ENCODE measurements around the gene CNTNAP1. TPM values are rescaled to one million over a fixed set of nuclear protein-coding genes. Genes with fewer than 3 reads are reported as not detected.

Gene CNTNAP1
- total and polyA plus RNA-seq, 8 donors, result 0.76 to 13.3 (median 7.6) TPM

DNA sequence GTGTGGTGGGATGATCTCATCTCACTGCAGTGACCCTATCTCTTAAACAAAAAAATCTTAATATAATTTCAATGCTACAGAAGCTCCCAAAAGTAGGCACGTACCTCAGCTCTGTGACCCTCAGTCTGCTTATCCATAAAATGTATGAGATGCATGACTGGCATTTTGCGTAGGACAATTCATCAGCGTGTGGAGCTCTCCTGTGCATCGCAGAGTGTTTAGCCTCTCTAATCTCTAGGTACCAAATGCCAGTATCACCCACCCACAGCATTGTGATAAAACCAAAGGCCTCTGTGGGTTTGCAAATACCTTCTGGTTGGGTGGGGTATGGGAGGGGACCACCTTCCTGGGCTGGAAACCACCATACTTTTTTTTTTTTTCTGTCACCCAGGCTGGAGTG lies 42.2 kb upstream of the CNTNAP1 start:
- WGBS, 5 donors, result 79 to 89% (median 81%) methylated on average over 4 of the region's 4 CpGs
- TF ChIP-seq POLR2A (IDR thresholded peaks at IDR 0.05) (no peak), EP300 (IDR thresholded peaks at IDR 0.05) (no peak), POLR2AphosphoS5 (IDR thresholded peaks at IDR 0.05) (no peak)
- TF ChIP-seq, protein P1, sequence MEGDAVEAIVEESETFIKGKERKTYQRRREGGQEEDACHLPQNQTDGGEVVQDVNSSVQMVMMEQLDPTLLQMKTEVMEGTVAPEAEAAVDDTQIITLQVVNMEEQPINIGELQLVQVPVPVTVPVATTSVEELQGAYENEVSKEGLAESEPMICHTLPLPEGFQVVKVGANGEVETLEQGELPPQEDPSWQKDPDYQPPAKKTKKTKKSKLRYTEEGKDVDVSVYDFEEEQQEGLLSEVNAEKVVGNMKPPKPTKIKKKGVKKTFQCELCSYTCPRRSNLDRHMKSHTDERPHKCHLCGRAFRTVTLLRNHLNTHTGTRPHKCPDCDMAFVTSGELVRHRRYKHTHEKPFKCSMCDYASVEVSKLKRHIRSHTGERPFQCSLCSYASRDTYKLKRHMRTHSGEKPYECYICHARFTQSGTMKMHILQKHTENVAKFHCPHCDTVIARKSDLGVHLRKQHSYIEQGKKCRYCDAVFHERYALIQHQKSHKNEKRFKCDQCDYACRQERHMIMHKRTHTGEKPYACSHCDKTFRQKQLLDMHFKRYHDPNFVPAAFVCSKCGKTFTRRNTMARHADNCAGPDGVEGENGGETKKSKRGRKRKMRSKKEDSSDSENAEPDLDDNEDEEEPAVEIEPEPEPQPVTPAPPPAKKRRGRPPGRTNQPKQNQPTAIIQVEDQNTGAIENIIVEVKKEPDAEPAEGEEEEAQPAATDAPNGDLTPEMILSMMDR (IDR thresholded peaks at IDR 0.05), result no peak
- Histone ChIP-seq H3K4me1 (no peaks in the 10 kb centered on the region), H3K36me3 (no peaks in the 10 kb centered on the region), H3K4me3 (no peak overlapping the region), H3K27ac (no peak overlapping the region), H3K9me3 (no peaks in the 10 kb centered on the region), H3K27me3 (no peaks in the 10 kb centered on the region)
- no peak for DNase-seq
- intact Hi-C loops (cut with DNase I; ENCODE audit: low total_unique reads), result no loop called here

DNA sequence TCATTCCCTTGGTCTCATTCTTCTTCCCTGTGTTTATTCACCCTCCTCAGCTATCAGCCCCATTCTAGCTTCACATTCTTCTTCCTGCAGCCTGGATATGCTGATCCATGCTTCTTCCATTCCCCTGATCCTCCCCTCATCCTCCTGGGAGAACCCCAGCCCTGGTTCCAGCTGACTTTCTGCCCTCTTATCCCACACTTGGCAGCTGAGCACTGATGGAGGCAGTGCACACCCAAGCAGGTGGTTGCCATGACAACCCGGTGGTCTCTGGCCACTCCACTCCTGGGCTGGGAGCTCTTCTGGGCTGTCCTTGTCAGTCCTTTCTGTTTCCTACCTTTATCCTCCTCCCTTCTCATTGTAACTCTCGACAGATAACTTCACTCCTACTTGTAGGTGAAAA lies 40.0 kb upstream of the CNTNAP1 start:
- no peak for DNase-seq

DNA sequence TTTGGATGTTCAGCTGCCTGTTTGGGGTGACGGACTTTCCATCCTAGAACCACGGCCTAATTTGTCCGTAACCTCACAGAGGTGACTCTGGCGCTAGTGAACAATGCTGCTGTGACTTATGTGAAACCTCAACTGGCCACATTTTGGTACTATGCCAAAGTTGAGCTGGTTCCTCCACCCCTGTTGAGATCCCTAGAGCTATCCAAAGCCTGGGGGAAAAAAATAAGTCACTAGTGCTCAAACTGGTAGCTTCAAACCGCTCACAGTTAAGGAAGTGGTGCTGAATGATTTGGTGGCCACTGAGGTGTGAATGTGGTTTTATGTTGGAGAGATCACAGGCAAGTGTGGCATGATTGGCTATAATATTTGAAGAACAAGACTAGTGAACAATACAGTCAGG lies 34.6 kb upstream of the CNTNAP1 start:
- intact Hi-C loops (cut with DNase I; ENCODE audit: low total_unique reads), result no loop called here
- H3K9me3 ChIP-seq, result no peaks in the 10 kb centered on the region
- no peak overlapping the region for H3K4me3 ChIP-seq
- H3K27me3 ChIP-seq, result no peaks in the 10 kb centered on the region
- no peak for DNase-seq
- H3K36me3 ChIP-seq, result no peaks in the 10 kb centered on the region
- TF ChIP-seq, protein P1 (IDR thresholded peaks at IDR 0.05), result no peak
- TF ChIP-seq POLR2AphosphoS5 (IDR thresholded peaks at IDR 0.05), result no peak
- no peak for TF ChIP-seq EP300 (IDR thresholded peaks at IDR 0.05)
- no peak for TF ChIP-seq POLR2A (IDR thresholded peaks at IDR 0.05)
- WGBS, 5 donors, result 70 to 82% (median 73%) methylated on average over 5 of the region's 5 CpGs
- no peak overlapping the region for H3K27ac ChIP-seq
- no peaks in the 10 kb centered on the region for H3K4me1 ChIP-seq

More for the DNA sequence above, 40.0 kb upstream of the CNTNAP1 start:
- no peak overlapping the region for H3K27ac ChIP-seq
- no peak overlapping the region for H3K4me3 ChIP-seq
- no peaks in the 10 kb centered on the region for H3K36me3 ChIP-seq
- no peaks in the 10 kb centered on the region for H3K27me3 ChIP-seq
- intact Hi-C loops (cut with DNase I; ENCODE audit: low total_unique reads), result no loop called here
- TF ChIP-seq POLR2AphosphoS5 (IDR thresholded peaks at IDR 0.05), result no peak
- TF ChIP-seq POLR2A (IDR thresholded peaks at IDR 0.05), result no peak
- TF ChIP-seq, protein P1 (IDR thresholded peaks at IDR 0.05), result no peak
- TF ChIP-seq EP300 (IDR thresholded peaks at IDR 0.05), result no peak
- 26 to 51% (median 39%) methylated on average over 2 of the region's 2 CpGs for WGBS, 5 donors
- H3K4me1 ChIP-seq, result no peaks in the 10 kb centered on the region
- H3K9me3 ChIP-seq, result no peaks in the 10 kb centered on the region

DNA sequence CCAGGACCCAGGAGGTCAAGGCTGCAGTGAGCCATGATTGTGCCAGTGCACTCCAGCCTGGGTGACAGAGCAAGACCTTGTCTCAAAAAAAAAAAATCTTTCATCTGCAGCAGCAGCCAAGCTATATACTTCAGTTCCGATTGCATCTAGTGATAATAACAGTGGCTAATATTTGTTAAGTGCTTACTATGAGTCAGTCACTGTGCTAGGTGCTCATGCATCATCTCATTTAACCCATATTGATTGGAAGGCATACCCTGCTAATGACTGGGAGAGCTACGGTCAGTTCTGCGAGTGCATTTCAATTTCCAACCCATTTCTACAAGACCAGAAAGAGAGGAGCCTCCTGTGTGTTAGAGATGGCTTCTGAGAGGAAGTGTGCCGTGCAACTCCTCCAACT lies 30.9 kb upstream of the CNTNAP1 start:
- 69 to 79% (median 74%) methylated on average over 4 of the region's 4 CpGs for WGBS, 5 donors
- TF ChIP-seq POLR2A (IDR thresholded peaks at IDR 0.05), result no peak
- TF ChIP-seq EP300 (IDR thresholded peaks at IDR 0.05), result no peak
- TF ChIP-seq POLR2AphosphoS5 (IDR thresholded peaks at IDR 0.05), result no peak
- TF ChIP-seq, protein P1 (IDR thresholded peaks at IDR 0.05), result no peak

More for the DNA sequence above, 30.9 kb upstream of the CNTNAP1 start:
- Histone ChIP-seq H3K27me3 (peaks cover 0 to 4% (median 0%) of the 10 kb centered on the region in 3 donors), H3K4me1 (peaks cover 0 to 19% (median 11%) of the 10 kb centered on the region in 4 donors), H3K4me3 (no peak overlapping the region), H3K36me3 (no peaks in the 10 kb centered on the region), H3K9me3 (no peaks in the 10 kb centered on the region), H3K27ac (no peak overlapping the region)
- DNase-seq, result no peak
- intact Hi-C loops (cut with DNase I; ENCODE audit: low total_unique reads), result no loop called here

Data from stomach (tissue), 9 donors.